HG03460 (cell line): Measurements from ENCODE around the gene SMPD2.

Source experiments
- ATAC-seq: cut with Tn5 transposase; IDR thresholded peaks from one replicate; pipeline ENCODE4 v1.9.1; 2021; ENCODE audit not compliant: unreplicated experiment

Gene SMPD2

DNA sequence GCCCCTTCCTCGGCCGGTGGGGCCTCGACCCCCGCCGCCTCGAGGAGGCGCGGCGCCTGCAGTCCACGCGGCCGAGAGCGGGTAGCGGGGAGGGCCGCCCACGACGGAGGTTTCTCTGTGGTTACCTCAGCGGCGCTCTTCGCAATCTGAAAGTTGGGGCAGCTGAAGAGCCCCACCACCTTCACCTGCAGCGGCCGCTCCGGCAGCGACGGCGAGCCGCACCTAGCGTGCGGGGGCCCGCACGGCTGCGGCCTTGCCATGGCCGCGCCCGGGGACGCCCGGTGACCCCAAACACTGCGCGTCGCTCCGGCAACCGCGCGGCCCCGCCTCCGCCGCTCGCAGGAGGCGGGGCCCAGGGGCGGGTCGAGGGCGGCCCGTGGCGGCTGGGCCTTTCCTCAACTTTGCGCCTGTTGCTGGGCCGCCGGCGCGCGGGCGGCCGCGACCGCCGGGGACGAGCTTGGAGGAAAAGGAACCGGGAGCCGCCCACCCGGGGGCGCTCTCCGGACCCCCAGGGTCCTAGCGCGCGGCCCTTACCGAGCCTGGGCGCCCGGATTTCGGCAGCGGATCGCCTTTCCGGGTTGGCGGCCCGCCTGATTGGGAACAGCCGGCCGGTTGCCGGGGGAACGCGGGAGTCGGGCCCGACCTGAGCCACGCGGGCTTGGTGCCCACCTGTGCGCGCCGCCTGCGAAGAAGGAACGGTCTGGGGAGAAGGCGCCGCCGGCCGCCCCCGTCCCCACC, at the start of gene SMPD2, which contains the start of gene PPIL6:
SMPD2 (plus strand) TSS at position 394 of the 738 bp plus-strand sequence. CDS start 398 bp downstream, outside the sequence.
PPIL6 (minus strand) TSS at position 298 of the 738 bp plus-strand sequence; CDS start at position 260, 38 bp downstream.
- ATAC-seq = peak; percentile 84

GRCh38 chr6:109393157-109393885, 47.2 kb upstream of the SMPD2 start:
- ATAC-seq = no peak

DNA sequence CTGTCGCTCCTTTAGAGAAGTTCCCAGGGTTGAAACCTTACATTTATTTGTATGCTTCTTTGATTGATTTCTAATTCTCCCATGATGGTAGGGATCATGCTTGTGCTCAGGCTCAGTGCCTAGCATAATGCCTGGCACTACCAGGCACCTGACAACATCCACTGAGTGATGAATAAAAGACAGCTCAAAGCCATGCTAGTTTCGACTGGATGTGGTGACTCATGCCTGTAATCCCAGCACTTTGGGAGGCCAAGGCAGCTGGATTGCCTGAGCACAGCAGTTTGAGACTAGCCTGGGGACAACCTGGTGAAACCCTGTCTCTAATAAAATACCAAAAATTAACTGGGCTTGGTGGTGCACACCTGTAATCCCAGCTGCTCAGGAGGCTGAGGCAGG, 46.6 kb upstream of the SMPD2 start:
- no peak for ATAC-seq

GRCh38 chr6:109396046-109396718, 44.3 kb upstream of the SMPD2 start:
- no peak for ATAC-seq

- ATAC-seq = no peak
These were observed 43.5 kb upstream of the SMPD2 start for GRCh38 chr6:109397020-109397419.

- no peak for ATAC-seq
These were observed 34.3 kb upstream of the SMPD2 start for GRCh38 chr6:109406196-109406595.

GRCh38 chr6:109411034-109411433, 29.5 kb upstream of the SMPD2 start:
- no peak for ATAC-seq

GRCh38 chr6:109417646-109418045, 22.9 kb upstream of the SMPD2 start:
- no peak for ATAC-seq

DNA sequence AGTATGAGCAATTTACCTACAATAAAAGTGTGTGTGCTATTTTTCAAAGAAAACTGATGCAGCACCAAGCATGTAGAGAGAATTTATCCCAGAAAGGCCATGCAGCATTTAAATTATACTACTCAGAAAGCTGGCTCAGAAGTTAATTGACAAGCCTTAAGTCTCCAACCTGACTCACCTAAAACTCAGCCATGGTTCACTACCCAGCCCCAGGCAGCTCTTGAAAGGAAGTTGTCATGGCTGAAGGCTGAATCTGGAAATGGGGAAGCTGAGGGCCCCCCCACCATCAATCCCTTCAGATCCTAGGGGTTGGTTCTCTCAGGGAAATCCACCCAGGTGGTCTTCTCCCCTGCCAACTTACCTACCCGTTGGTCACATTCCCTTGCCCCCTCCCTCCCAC, 19.8 kb upstream of the SMPD2 start:
- no peak for ATAC-seq

GRCh38 chr6:109421184-109421583, 19.3 kb upstream of the SMPD2 start:
- no peak for ATAC-seq

- ATAC-seq = no peak
These were observed 15.6 kb upstream of the SMPD2 start for GRCh38 chr6:109424946-109425345.

GRCh38 chr6:109428889-109429477, 11.5 kb upstream of the SMPD2 start:
- no peak for ATAC-seq

- ATAC-seq = no peak
These were observed 11.0 kb upstream of the SMPD2 start for GRCh38 chr6:109429496-109429895.

- ATAC-seq = no peak
These were observed 6.1 kb upstream of the SMPD2 start for GRCh38 chr6:109434456-109434855.

DNA sequence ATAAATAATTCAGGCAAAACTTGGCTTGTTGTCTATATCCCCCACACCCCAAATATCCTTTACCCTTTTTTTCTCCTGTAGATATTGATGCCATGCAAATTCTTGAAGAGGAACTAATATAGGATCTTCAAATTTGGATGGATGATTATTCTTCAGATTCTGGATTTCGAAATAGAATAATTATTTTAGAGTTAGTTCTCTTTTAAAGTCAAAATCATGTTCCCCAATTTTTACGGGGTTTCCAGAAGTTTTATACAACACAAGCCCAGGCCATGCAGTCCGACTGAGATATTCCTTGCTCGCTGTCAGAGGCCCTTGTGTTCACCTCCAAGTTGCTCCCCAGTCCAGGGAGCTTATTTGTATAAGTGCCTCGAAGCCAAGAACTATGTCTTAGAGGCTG, 4.5 kb upstream of the SMPD2 start:
- no peak for ATAC-seq

DNA sequence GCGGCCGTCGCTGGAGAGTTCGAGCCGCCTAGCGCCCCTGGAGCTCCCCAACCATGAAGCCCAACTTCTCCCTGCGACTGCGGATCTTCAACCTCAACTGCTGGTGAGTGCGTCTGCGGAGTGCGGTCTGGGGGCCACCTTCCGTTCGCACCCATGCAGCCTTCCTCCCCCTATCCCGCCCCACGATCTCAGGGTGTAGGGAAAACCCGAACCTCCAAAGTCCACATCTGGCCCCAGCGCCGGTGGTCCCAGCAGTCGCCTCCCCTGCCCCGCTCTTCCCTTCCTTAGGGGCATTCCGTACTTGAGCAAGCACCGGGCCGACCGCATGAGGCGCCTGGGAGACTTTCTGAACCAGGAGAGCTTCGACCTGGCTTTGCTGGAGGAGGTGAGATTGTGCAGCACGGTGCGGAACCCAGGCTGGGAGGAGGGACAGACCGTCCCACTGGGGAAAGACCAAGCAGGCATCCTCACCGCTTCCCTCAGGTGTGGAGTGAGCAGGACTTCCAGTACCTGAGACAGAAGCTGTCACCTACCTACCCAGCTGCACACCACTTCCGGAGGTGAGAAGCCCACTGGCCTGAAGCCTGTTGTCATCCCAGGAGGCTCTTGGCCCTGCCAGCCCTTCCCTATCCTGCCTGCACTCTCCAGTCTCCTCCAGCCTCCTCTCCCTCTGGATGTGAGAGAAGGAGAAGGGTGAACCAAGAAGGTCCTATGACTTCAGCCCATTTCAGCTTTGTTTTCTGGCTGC, 719 bp downstream of the SMPD2 start:
- ATAC-seq = peak; percentile 22

DNA sequence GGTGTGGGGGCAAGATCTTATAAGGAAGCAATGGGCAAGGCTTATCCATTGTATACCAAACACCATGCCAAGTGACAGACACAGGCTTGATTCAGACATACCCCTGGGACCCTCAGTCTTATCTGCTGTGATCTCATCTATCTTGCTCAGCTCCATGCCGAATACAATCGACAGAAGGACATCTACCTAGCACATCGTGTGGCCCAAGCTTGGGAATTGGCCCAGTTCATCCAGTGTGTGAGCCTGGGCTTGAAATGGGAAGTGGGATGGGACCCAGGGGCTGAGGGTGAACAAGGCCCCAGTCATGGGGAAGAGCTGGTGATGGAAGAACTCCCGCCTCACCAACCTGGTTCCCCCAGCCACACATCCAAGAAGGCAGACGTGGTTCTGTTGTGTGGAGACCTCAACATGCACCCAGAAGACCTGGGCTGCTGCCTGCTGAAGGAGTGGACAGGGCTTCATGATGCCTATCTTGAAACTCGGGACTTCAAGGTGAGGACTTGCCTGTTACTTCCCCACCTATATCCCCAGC, 1.9 kb downstream of the SMPD2 start:
- ATAC-seq = no peak

DNA sequence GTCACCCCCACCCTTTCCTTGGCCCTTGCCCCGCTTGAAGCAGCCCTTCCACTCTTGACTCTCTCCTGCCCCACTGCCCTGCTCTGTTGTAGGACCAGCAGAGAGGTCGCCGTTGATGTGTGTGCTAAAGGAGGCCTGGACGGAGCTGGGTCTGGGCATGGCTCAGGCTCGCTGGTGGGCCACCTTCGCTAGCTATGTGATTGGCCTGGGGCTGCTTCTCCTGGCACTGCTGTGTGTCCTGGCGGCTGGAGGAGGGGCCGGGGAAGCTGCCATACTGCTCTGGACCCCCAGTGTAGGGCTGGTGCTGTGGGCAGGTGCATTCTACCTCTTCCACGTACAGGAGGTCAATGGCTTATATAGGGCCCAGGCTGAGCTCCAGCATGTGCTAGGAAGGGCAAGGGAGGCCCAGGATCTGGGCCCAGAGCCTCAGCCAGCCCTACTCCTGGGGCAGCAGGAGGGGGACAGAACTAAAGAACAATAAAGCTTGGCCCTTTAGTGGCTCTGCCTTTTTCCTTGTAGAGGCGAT, 3.0 kb downstream of the SMPD2 start:
- ATAC-seq = no peak

- ATAC-seq = no peak
These were observed 4.9 kb downstream of the SMPD2 start for GRCh38 chr6:109445382-109445781.

DNA sequence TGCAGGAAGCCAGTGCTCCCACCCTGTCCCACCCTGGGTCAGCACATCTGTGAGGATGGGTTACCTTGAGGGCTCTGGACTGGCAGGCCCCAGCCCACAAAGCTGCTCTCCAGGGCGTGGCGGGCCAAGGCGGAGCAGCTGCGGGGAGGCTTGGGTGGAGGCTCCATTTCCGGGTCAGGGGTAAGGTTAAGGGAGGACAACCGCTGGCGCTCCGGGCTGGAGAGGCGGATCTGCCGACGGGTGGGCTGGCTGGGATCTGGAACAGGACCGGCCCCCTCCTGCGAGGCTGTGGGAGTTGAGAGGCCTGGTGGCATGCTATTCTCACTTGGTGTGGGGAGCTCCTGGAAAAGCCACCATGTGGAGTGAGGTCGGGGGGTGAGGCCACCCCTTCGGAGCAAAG, 5.5 kb downstream of the SMPD2 start:
- ATAC-seq = no peak
